ENCODE results near the gene CNEP1R1.

DNA sequence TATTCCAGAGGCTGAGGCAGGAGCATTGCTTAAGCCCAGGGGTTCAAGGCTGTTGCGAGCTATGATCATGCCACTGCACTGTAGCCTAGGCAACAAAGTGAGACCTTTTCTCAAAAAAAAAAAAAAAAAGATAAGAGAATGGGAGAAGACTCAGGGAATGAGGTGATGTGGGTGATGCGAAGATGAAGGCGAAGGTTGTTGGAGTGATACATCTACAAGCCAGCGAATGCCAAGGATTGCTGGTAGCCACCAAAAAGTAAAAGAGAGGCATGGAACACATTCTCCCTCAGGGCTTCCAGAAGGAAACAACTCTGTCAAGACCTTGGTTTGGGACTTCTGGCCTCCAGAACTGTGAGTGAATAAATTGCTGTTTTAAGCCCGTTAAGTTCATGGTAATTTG lies 26.0 kb upstream of the CNEP1R1 start:
- TF ChIP-seq POLR2A (IDR thresholded peaks at IDR 0.05) = no peak
- TF ChIP-seq, protein P1, sequence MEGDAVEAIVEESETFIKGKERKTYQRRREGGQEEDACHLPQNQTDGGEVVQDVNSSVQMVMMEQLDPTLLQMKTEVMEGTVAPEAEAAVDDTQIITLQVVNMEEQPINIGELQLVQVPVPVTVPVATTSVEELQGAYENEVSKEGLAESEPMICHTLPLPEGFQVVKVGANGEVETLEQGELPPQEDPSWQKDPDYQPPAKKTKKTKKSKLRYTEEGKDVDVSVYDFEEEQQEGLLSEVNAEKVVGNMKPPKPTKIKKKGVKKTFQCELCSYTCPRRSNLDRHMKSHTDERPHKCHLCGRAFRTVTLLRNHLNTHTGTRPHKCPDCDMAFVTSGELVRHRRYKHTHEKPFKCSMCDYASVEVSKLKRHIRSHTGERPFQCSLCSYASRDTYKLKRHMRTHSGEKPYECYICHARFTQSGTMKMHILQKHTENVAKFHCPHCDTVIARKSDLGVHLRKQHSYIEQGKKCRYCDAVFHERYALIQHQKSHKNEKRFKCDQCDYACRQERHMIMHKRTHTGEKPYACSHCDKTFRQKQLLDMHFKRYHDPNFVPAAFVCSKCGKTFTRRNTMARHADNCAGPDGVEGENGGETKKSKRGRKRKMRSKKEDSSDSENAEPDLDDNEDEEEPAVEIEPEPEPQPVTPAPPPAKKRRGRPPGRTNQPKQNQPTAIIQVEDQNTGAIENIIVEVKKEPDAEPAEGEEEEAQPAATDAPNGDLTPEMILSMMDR (IDR thresholded peaks at IDR 0.05) = no peak
